Activated gamma-delta T cell (primary cell): Measurements from ENCODE around the gene BET1.

Source experiments
- DNase-seq: peaks from one replicate; lab custom pipeline; 2025; lab: John Stamatoyannopoulos, UW

The BET1 gene

GRCh38 chr7:93958216-93958615 is 45.9 kb downstream of the BET1 start:
- DNase-seq = no peak

GRCh38 chr7:93957767-93958166 is 46.4 kb downstream of the BET1 start:
- no peak for DNase-seq

- no peak for DNase-seq
Measured at GRCh38 chr7:93955304-93955703, 48.9 kb downstream of the BET1 start.

- no peak for DNase-seq
Measured at GRCh38 chr7:93949423-93949822, 54.7 kb downstream of the BET1 start.

- DNase-seq = no peak
Measured at GRCh38 chr7:93948873-93949272, 55.3 kb downstream of the BET1 start.

- no peak for DNase-seq
Measured at GRCh38 chr7:93948106-93948505, 56.0 kb downstream of the BET1 start.

- no peak for DNase-seq
Measured at GRCh38 chr7:93945756-93946535, 58.2 kb downstream of the BET1 start.

GRCh38 chr7:93945083-93945482 is 59.1 kb downstream of the BET1 start:
- DNase-seq = no peak

GRCh38 chr7:93944673-93945072 is 59.5 kb downstream of the BET1 start:
- no peak for DNase-seq

GRCh38 chr7:93943816-93944540 is 60.2 kb downstream of the BET1 start:
- DNase-seq = no peak
